SKM-1 (cell line): Measurements from ENCODE around the gene TCF4.

Experiments
- DNase-seq: peaks from one replicate; lab custom pipeline; 2025; ENCODE audit not compliant: unreplicated experiment; lab: John Stamatoyannopoulos, UW

Gene TCF4

DNA sequence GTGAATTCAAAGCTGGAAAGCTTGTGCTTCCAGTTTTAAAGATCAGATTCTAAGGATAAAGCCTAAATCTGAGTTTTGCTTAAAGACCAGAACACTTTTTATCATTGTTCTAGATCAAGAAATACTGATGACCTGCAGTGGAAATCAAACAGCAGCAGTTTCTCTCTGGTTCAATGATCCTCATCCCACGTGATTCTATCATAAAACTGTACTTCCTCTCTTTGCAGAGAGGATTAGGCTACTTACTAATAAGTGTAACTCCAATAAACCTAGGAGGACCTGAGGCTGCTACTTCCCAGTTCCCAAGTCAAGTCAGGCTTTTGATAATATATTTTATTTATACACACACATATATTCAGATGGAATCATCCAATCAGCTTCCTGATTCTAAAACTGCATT lies 81.9 kb downstream of the TCF4 start:
- DNase-seq = no peak

DNA sequence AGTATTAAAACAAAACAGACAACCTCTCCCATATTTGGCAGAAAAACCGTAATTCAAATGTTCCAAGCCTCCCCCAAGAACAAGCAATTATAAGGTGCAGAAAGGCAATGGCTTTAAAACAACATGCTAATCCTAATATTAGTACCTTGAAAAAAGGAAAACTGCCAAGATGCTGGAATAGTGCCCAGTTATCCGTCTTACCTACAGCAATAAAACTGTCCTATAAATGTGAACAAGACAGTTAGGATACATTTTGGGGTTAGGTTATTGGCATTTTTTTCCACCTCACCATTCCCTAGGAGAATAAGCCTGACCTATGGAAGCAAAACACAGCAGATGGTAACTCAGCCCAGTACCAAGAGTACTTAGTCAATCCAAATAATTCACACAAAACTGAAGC lies 83.2 kb downstream of the TCF4 start:
- DNase-seq = no peak

- DNase-seq = no peak
These were observed 84.7 kb downstream of the TCF4 start for GRCh38 chr18:55503167-55503820.

GRCh38 chr18:55501982-55502710 lies 85.8 kb downstream of the TCF4 start:
- no peak for DNase-seq

- no peak for DNase-seq
These were observed 86.4 kb downstream of the TCF4 start for GRCh38 chr18:55501579-55501978.

DNA sequence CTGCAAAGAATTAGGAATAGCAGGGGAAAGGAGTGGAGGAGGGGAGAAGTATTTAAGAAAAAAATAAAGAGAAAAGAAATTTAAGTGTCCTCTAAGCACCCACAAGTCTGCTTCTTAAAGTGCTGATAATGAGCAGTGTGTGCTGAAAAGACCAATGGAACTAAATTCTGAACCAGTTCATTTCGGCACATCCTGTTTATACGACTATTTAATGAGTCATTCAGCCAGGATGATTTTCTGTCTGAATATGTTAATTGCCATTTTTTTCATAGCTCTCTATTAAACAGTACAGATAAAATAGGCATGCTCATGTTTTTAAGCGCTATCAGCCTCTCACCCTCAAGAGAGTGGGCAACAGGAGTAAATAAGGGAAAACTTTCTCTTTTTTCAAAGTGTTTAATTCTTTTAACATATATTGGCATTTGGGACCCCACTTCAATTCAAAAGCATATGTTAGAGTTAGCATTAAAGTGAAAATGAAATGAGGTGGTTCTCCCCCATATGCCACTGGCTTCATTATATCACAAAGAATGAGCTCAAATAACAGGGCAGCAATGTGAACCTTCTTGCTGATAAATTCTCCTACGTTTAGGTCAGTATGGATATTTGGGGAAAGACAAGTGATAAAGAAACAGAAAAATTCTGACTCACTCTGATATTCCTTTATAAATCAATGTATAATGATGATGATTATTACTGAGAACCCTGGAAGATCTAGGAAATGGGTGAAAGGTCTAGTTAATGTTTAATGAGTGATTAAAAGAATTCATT lies 87.5 kb downstream of the TCF4 start:
- DNase-seq = no peak

DNA sequence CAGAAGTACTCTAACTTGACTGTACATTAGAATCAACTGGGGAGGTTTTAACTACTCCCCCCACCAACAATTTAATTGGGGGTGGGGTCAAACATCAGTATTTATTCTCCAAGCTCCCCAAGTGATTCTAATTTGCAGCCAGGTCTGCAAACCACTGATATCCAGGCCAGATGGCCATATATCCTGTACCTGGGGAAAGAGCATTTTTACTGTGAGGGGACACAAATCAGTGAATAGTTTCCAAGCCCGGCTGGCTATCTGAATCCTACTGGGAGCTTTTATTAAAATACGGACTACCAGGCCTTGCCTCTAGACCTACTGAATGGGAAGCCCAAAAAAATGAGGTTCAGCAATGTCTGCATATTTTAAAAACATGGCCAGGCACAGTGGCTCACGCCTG lies 88.5 kb downstream of the TCF4 start:
- DNase-seq = no peak

- no peak for DNase-seq
These were observed 90.1 kb downstream of the TCF4 start for GRCh38 chr18:55497825-55498403.

- no peak for DNase-seq
These were observed 93.1 kb downstream of the TCF4 start for GRCh38 chr18:55494899-55495298.

DNA sequence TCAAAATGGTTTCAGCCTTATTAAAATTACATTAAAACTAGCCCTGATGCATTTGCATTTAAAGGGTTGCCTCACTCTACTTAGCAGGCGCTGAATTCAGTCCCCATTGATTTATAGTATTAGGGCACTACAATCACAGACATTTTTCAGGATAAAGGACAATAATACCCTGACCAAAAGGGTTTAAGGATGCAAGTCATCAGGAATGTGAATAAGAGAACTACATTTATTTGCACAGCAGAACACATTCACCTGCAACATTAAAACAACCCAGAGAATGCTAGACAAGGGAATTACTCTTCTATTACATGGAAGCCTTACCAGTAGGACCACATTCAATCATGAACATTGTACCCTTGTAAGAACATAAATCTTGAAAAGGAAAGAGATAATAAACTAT lies 93.6 kb downstream of the TCF4 start:
- no peak for DNase-seq

- DNase-seq = no peak
These were observed 96.4 kb downstream of the TCF4 start for GRCh38 chr18:55491616-55492015.

GRCh38 chr18:55489034-55489986 lies 98.7 kb downstream of the TCF4 start:
- DNase-seq = no peak

- no peak for DNase-seq
These were observed 99.5 kb downstream of the TCF4 start for GRCh38 chr18:55488473-55488872.

DNA sequence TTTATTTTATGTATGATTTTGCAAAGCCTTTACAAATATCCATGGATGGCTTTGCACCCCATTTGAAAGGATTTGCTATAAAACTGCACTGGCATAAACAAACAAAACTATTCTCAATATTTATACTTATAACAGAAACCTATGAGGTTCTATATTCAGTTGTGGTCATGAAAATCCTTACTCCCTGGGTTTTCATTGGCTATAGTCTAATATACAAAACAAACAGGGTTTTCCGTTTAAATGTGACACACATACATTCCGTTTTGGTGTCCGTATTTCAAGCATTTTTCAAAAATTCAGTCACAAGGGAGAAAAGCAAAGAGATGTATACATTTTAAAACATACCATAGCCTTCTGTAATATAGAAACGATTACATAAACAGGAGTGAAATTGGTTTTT lies 100.0 kb downstream of the TCF4 start:
- no peak for DNase-seq

GRCh38 chr18:55486936-55487335 lies 101.1 kb downstream of the TCF4 start:
- no peak for DNase-seq

DNA sequence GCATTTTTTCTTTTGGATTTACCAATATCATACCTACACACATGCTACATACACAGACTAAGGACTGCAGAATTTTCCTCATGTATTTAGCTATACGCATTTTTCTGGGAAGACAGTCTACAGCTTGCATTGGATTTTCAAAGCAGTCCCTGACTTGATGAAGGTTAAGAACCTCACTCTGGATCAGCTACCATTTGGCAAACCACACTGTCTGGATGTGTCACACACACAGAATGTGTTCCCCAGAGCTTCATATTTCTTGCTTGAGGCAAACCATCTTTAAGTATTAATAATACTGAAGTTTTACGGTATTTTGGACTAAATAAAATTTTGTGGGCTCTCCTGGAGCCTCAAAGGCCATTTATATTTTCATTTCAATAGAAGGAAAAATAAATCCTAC lies 102.3 kb downstream of the TCF4 start:
- no peak for DNase-seq

- DNase-seq = no peak
These were observed 103.2 kb downstream of the TCF4 start for GRCh38 chr18:55484773-55485172.

DNA sequence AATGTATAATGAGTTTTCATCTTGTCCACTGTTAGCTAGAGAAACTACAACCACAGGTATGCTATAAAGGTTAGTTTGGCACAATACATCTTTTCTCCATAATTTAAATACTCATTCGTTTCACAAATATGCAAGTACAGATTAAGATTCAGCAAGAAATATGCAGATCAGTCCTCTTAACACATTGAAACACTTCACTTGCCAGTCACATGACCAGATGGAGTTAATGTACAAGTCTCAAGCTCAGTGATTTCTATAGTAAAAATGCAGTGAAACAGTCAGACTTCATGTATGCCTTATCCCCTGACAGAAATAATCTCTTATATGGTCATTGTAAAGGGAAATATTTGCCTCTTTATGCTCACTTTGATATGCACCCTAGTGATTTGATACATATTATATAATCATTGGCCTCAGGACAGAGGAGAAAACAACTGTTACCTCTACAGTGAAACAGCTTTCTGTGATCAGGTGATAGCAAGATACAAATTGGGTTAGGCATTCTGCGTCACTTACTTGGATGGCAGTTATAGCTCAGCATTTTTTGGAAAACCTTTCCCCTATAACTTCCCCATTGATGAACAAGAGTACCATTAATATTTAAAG lies 104.6 kb downstream of the TCF4 start:
- no peak for DNase-seq

DNA sequence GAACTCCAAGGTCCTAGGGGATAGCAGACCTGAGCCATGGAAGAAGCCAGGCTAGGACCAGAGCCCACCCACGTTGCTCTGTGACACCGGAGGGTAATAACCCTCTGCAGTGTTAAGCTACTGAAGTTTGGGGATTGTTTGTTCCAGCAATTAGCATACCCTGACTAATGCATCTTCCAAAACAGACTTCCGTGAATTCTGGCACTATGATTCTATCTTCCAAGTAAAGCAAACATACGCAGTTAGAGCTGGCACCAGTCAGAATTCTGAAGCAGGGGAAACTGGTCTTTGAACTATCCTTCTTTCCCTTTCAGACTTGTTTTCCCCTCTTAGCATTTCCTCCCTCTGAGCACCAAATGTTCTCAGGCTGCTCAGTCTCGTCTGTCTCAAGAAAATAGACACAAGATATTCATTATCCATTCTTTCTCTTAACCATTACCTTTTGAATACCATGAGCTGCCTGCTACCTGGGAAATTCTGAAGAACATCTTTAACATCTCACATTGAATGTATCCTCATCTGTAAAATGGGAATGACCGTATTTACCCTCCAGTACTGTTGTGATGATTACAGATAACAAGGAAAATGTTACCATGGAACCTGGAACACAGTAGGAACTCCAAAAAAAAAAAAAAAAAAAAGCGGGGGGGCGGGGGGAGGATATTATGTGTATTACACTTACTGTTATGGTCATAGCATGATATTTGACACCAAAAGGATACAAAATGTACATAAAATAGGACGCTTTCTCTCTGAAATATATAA lies 108.2 kb downstream of the TCF4 start:
- no peak for DNase-seq
